Vagina (tissue), 2 donors: ENCODE measurements around the gene PHF3.

ENCODE experiments used
- CTCF ChIP-seq, 3 experiments: fragments of 450-650 bp in 2 of 3; fragments of 200-600 bp in 1 of 3; sonication (generic) in 1 of 3; IDR thresholded peaks; one replicate each; pipeline ENCODE4 v1.5.1; 2017 to 2019; ENCODE audit warnings: antibody characterized with exemption in 3 of 3, mild to moderate bottlenecking in 2 of 3, moderate library complexity in 2 of 3
- POLR2A ChIP-seq, 2 donors: fragments of 450-650 bp; IDR thresholded peaks; one replicate each; pipeline ENCODE4 v1.6.1; 2017; ENCODE audit warnings: antibody characterized with exemption in 2 of 2, mild to moderate bottlenecking in 2 of 2, moderate library complexity in 2 of 2
- POLR2AphosphoS5 ChIP-seq, 2 donors: sonication (generic); formaldehyde crosslinking; IDR thresholded peaks; one replicate each; pipeline ENCODE4 v1.9.0; 2017; ENCODE audit warnings: antibody characterized with exemption in 2 of 2, mild to moderate bottlenecking in 2 of 2, low read depth in 1 of 2; ENCODE audit not compliant: insufficient read depth in 1 of 2

- no peak for TF ChIP-seq CTCF (IDR thresholded peaks at IDR 0.05)
- TF ChIP-seq POLR2AphosphoS5 (IDR thresholded peaks at IDR 0.05; ENCODE audit: insufficient read depth in 1 of 2, low read depth in 1 of 2): no peak
- TF ChIP-seq POLR2A (IDR thresholded peaks at IDR 0.05): no peak
Measured at GRCh38 chr6:63743691-63744090, 108.1 kb downstream of the PHF3 start.
